HG03135 (cell line): ENCODE data around the gene DIDO1.

Experiments used
- ATAC-seq: cut with Tn5 transposase; IDR thresholded peaks from one replicate; pipeline ENCODE4 v1.9.1; 2021; ENCODE audit warnings: mild to moderate bottlenecking, moderate library complexity; ENCODE audit not compliant: unreplicated experiment

DIDO1 gene

GRCh38 chr20:62839261-62839660 lies 87.0 kb downstream of the DIDO1 start:
- no peak for ATAC-seq

GRCh38 chr20:62838128-62838891 lies 88.0 kb downstream of the DIDO1 start:
- no peak for ATAC-seq

- no peak for ATAC-seq
Observed at GRCh38 chr20:62837790-62838127, 88.5 kb downstream of the DIDO1 start.

- ATAC-seq: no peak
Observed at GRCh38 chr20:62836967-62837490, 89.3 kb downstream of the DIDO1 start.

GRCh38 chr20:62835931-62836861 lies 90.1 kb downstream of the DIDO1 start:
- no peak for ATAC-seq

- no peak for ATAC-seq
Observed at GRCh38 chr20:62834967-62835730, 91.2 kb downstream of the DIDO1 start.

GRCh38 chr20:62832951-62833391 lies 93.3 kb downstream of the DIDO1 start:
- ATAC-seq: peak; percentile 12

GRCh38 chr20:62832212-62832922 lies 93.9 kb downstream of the DIDO1 start:
- ATAC-seq: peak; percentile 65

- no peak for ATAC-seq
Observed at GRCh38 chr20:62831854-62832211, 94.5 kb downstream of the DIDO1 start.

GRCh38 chr20:62831361-62831788 lies 94.9 kb downstream of the DIDO1 start:
- ATAC-seq: no peak

- ATAC-seq: no peak
Observed at GRCh38 chr20:62830821-62831220, 95.5 kb downstream of the DIDO1 start.

- ATAC-seq: no peak
Observed at GRCh38 chr20:62830251-62830650, 96.1 kb downstream of the DIDO1 start.

- ATAC-seq: no peak
Observed at GRCh38 chr20:62829231-62830230, 96.8 kb downstream of the DIDO1 start.

- no peak for ATAC-seq
Observed at GRCh38 chr20:62828511-62829230, 97.6 kb downstream of the DIDO1 start.

GRCh38 chr20:62828051-62828450 lies 98.3 kb downstream of the DIDO1 start:
- no peak for ATAC-seq
